Measurements from ENCODE around the gene VMAC. TPM values are rescaled to one million over a fixed set of nuclear protein-coding genes. Genes with fewer than 3 reads are reported as not detected.

The VMAC gene
- total RNA-seq, 1 donor from 2014 or later: 8.1 TPM

GRCh38 chr19:5895409-5895808 is 9.3 kb upstream of the VMAC start:
- H3K36me3 ChIP-seq: peaks cover 32% of the 10 kb centered on the region
- peaks cover 14% of the 10 kb centered on the region for H3K27me3 ChIP-seq (ENCODE audit: low read depth)
- intact Hi-C loops (cut with DNase I): no loop called here
- no peak for ATAC-seq
- DNase-seq: no peak
- H3K4me3 ChIP-seq: no peak overlapping the region
- H3K4me1 ChIP-seq: no peaks in the 10 kb centered on the region
- no peak for TF ChIP-seq CTCF (IDR thresholded peaks at IDR 0.05)
- H3K9me3 ChIP-seq: no peaks in the 10 kb centered on the region
- no peak overlapping the region for H3K27ac ChIP-seq

GRCh38 chr19:5895890-5896289 is 8.8 kb upstream of the VMAC start:
- H3K27me3 ChIP-seq (ENCODE audit: low read depth): peaks cover 14% of the 10 kb centered on the region
- H3K4me1 ChIP-seq: no peaks in the 10 kb centered on the region
- TF ChIP-seq CTCF (IDR thresholded peaks at IDR 0.05): no peak
- H3K27ac ChIP-seq: no peak overlapping the region
- intact Hi-C loops (cut with DNase I): no loop called here
- H3K9me3 ChIP-seq: no peaks in the 10 kb centered on the region
- no peak for ATAC-seq
- no peak overlapping the region for H3K4me3 ChIP-seq
- DNase-seq: no peak
- peaks cover 35% of the 10 kb centered on the region for H3K36me3 ChIP-seq

GRCh38 chr19:5896365-5897076 is 8.2 kb upstream of the VMAC start:
- H3K27ac ChIP-seq: no peak overlapping the region
- no peak for DNase-seq
- intact Hi-C loops (cut with DNase I): no loop called here
- H3K4me3 ChIP-seq: no peak overlapping the region
- peaks cover 10% of the 10 kb centered on the region for H3K27me3 ChIP-seq (ENCODE audit: low read depth)
- no peak for ATAC-seq
- no peaks in the 10 kb centered on the region for H3K9me3 ChIP-seq
- peaks cover 40% of the 10 kb centered on the region for H3K36me3 ChIP-seq
- H3K4me1 ChIP-seq: no peaks in the 10 kb centered on the region
- no peak for TF ChIP-seq CTCF (IDR thresholded peaks at IDR 0.05)

GRCh38 chr19:5897189-5897969 is 7.3 kb upstream of the VMAC start:
- no peak for ATAC-seq
- intact Hi-C loops (cut with DNase I): no loop called here
- no peak overlapping the region for H3K27ac ChIP-seq
- peaks cover 5% of the 10 kb centered on the region for H3K4me1 ChIP-seq
- peaks cover 40% of the 10 kb centered on the region for H3K36me3 ChIP-seq
- H3K9me3 ChIP-seq: no peaks in the 10 kb centered on the region
- no peak overlapping the region for H3K4me3 ChIP-seq
- no peak for TF ChIP-seq CTCF (IDR thresholded peaks at IDR 0.05)
- DNase-seq: no peak
- peaks cover 2% of the 10 kb centered on the region for H3K27me3 ChIP-seq (ENCODE audit: low read depth)

GRCh38 chr19:5899728-5900526 is 4.7 kb upstream of the VMAC start:
- H3K9me3 ChIP-seq: no peaks in the 10 kb centered on the region
- no peak overlapping the region for H3K4me3 ChIP-seq
- intact Hi-C loops (cut with DNase I): no loop called here
- no peaks in the 10 kb centered on the region for H3K27me3 ChIP-seq (ENCODE audit: low read depth)
- peaks cover 12% of the 10 kb centered on the region for H3K4me1 ChIP-seq
- no peak overlapping the region for H3K27ac ChIP-seq
- no peak for ATAC-seq
- peaks cover 35% of the 10 kb centered on the region for H3K36me3 ChIP-seq
- DNase-seq: no peak
- no peak for TF ChIP-seq CTCF (IDR thresholded peaks at IDR 0.05)
